GM19193 (cell line): ENCODE results near the gene PGAP3.
A peak's percentile ranks its signal among the peaks of the same experiment; 100 is the strongest.

Experiments used
- POLR2A ChIP-seq: IDR thresholded peaks from 4 replicates; pipeline ENCODE4 v1.6.1; 2011; ENCODE audit not compliant: insufficient read depth, insufficient read length; ENCODE audit errors: extremely low read depth

The PGAP3 gene

GRCh38 chr17:39648616-39649366 is 39.1 kb downstream of the PGAP3 start:
- TF ChIP-seq POLR2A: no peak

- TF ChIP-seq POLR2A: no peak
These were observed 40.6 kb downstream of the PGAP3 start for GRCh38 chr17:39647256-39647655.

DNA sequence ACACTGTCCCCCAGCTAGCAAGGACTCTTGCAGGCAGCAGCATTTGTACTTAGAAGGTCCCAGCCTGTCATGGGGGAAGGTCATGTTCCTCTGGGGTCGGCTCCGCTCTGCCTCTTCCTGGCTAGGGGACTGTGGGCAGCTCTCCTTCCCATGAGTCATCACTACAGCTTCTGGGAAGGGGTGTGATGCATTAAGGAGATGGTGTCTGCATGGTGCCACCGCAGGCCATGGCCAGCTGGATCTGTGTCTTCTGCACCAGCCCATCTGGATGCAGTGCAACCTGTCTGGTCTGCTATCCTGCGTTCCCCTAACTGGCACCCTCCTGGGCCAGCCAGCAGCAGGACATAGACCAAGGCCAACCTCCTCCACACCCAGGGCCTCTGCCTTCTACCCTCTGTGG is 44.6 kb downstream of the PGAP3 start:
- no peak for TF ChIP-seq POLR2A

DNA sequence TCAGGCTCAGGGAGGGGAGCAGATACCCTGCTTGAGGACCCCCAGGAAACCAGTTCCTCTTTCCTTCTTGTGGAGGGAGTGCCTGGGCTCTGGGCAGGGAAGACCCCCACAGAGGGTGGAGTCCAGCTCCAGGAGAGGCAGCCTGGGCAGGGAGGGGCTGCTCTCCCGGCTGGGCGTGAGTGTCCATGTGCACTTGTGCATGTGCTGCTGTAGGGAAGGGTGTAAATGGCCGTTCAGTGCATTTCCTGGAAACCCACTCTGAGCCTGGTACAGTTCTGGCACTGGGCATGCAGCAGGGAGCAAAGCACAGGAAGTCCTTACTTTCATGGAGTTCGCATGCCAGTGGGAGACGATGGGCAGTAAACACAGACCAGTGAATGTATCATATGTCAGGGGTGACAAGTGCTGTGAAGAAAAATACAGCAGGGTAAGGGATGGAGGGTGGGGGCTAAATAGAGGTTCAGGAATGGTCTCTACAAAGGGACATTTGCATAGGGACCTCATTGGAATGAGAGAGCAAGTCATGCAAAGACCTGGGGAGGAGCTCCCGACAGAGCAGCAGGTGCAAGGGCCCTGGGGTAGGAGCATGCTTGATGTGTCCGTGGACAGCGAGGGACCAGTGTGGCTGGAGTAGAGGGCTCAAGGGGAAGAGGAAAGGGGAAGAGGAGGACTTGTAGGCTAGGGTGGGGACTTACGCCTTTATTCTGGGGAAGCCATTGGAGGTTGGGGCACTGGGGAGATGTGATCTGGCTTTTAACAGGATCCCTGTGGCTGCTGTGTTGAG is 45.4 kb downstream of the PGAP3 start:
- no peak for TF ChIP-seq POLR2A

DNA sequence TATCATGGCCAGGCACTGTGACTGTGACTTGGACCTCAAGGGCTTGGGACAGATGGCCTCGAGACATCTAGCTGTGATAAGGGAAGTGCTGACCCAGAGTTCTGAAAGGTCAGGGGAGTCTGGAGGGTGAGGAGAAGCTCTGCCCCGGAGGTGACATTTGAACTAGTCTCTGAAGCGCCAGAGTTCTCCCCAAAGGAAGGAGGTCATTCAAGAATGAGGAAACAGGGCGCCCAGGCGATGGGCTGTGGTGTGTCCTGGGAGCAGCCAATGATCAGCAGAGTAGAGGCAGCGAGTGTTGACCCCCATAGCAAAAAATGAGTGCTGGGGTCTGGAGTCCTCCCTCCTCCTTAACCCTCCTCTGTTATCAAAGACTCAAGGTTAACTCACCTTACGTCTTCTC is 46.0 kb downstream of the PGAP3 start:
- TF ChIP-seq POLR2A: no peak

- TF ChIP-seq POLR2A: no peak
These were observed 46.8 kb downstream of the PGAP3 start for GRCh38 chr17:39641097-39641496.

DNA sequence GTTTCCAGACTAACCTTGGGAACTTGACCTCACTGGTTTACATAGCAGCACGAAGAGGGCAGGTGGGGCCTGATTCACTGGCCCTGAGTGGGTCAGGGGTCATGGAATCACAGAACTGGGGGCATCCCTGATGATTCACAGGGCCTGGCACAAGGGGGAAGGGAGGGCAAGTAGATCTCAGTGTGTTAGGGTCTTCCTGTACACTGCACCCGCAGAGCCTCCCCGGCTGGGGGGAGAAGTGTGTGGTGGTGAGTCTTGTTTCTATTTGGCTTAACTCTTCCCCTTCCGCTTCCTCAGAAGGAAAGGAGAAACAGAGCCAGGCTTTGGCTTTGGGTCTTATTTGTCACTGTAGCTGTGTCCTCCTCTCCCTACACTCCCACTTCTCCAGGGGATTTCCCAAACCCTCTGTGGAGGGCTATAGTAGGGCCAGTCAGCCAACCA is 47.2 kb downstream of the PGAP3 start:
- TF ChIP-seq POLR2A: no peak

- no peak for TF ChIP-seq POLR2A
These were observed 48.0 kb downstream of the PGAP3 start for GRCh38 chr17:39639566-39640458.

- no peak for TF ChIP-seq POLR2A
These were observed 48.8 kb downstream of the PGAP3 start for GRCh38 chr17:39639043-39639442.

DNA sequence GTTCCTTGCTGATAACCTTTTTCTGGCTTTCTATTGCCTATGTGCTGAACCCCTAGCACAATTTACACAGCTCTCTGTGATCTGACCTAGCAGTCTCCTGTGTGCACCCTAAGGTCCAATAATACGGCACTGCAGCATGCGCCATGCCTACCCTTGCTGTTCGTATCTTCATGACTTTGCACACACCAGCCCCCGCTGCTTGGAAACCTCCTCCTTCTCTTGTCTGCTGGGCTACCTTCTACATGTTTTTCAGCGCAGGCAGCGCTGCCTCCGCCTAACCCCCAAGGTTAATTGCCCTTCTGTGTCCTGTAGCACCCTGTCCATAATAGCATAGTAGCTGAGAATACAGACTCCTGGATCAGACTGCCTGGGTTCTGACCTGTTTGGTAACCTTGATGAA is 49.5 kb downstream of the PGAP3 start:
- TF ChIP-seq POLR2A: no peak

DNA sequence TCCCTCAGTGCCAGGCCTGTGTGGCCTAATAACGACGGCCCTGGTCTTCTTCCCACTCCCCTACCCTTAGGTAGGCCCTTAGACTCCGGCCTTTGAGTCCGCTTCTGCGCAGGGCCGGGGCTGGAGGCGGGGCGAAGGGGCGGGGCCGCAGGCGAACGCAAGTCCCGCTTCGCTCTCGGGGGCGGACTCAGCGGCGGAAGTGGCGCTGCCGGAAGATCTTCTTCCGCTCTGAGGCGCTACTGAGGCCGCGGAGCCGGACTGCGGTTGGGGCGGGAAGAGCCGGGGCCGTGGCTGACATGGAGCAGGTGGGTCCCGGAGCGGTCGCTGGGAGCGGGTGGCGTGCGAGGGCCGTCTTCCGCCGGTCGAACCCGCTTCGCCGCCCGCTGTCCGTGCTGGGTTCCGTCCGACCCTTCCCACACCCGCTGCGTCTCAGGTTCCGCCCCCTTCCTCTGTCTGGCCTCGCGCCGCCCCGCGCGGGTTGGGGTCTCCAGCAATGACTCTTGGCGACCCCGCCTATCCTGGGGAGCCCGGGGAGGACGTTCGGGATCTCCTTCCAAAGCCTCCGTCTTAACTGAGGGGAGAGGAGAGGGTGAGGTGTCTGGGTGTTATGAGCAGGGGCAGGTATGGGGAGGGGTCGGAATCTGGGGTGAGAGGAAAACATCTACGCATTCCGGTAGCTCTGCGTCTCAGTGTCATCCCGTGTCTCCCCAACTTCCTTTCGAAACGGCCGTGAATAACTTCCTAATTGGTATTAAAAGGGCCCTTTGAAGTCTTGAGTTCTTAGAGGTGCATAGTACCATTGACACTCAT is 50.7 kb downstream of the PGAP3 start, which contains the start of gene STARD3:
Gene STARD3 (plus strand): TSS at position 218 of the 810 bp plus-strand sequence. CDS start 16,388 bp downstream, outside the sequence.
- TF ChIP-seq POLR2A: peak; percentile 76

DNA sequence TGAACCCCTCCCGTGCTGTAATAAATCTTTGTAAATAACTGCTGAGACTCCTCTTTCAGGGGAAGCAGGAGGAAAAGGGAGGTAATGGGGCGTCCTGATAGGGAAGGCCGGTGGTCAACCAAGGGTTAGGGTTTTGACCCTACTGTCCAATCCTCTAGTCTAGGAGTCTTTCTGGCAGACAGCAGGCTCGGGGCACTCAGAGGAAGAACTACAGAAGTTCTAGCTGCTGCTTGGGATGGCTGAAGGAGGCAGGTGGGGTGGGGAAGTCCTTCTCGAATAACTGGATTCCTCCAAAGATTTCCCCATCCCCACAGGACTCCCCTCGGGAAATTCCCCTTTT is 51.3 kb downstream of the PGAP3 start:
- TF ChIP-seq POLR2A: no peak

- TF ChIP-seq POLR2A: no peak
These were observed 52.2 kb downstream of the PGAP3 start for GRCh38 chr17:39635614-39636176.

DNA sequence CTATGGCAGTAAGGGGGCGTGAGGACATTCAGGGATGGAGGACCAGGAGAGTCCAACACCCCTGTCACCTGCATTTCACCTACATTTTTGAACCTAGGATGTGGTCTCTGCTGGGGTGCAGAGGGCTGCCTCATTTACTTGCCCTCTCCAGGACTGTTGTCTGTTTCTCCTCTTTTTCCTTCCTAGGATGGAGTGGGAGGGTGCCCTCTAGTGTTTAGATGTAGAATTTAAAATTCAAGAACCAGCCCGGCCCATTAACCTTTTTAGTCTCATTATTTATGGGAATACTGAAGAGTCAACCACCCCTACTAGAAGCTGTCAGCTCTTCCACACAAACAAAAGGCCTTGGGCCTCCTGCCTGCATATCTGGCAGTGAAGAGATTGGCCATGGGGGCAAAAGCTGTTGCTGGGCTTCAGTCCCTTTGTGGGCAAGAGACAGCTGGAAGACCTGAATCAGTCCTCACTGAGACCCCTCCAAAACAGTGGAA is 53.4 kb downstream of the PGAP3 start:
- TF ChIP-seq POLR2A: no peak
